AG09309 (cell line): Measurements from ENCODE around the gene FAM110C.

Source experiments
- DNase-seq: peaks from one replicate; pipeline ENCODE4 v3.0.0-alpha.2; 2010; ENCODE audit warnings: low read depth
- H3K4me3 ChIP-seq: 2 replicates; pipeline ENCODE4 v1.5.1; 2011; ENCODE audit warnings: mild to moderate bottlenecking, low read depth, low read length, moderate library complexity; ENCODE audit not compliant: control insufficient read depth
- CTCF ChIP-seq: IDR thresholded peaks from 2 replicates; pipeline ENCODE4 v1.5.1; 2011; ENCODE audit warnings: mild to moderate bottlenecking, low read depth, low read length, inconsistent platforms; ENCODE audit not compliant: insufficient read depth, control insufficient read depth; ENCODE audit errors: missing control alignments

The FAM110C gene

DNA sequence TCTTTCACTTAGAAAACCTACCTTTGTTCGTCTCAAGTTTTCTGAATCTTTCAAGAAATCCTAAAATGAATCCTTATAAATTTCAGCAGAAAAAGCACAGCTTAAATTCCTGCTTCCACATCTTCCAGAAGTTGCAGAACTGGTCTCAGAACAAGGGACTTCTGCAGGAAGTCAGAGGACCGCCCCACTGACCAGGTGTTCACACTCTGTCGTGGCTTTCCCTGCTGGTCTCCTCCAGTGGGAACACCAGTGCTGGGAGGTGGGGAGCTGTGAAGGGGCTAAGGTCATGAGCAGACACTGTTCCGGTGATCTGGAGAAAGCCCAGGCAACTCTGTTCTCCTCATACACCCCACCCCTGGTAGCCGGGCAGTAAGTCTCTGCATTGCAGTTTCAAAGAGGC, 3.5 kb downstream of the FAM110C start:
- TF ChIP-seq CTCF: no peak
- no peak overlapping the region for H3K4me3 ChIP-seq
- no peak for DNase-seq

DNA sequence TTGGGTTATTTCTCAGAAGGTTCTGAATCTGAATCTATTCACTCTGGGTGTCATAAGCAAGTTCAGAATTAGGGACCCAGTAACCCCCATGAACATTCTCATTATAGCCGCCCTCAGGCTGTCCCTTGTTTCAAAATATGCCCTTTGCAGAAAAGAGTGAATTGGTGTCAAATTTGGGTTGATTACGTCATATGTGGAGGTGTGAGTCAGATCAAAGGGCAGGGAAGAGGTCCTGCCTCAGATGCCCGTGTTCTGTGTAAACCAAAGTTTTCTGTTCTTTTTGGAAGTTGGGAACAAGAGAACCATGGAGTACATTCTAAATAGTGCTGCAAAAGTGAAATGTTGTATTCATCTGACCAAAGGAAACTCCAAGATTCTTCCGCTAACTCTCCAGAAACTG, 5.8 kb downstream of the FAM110C start:
- H3K4me3 ChIP-seq: no peak overlapping the region
- no peak for TF ChIP-seq CTCF
- DNase-seq: no peak

GRCh38 chr2:38155-38554, 8.2 kb downstream of the FAM110C start:
- DNase-seq: no peak
- no peak overlapping the region for H3K4me3 ChIP-seq
- no peak for TF ChIP-seq CTCF

GRCh38 chr2:36318-36717, 10.0 kb downstream of the FAM110C start:
- no peak for TF ChIP-seq CTCF
- DNase-seq: no peak

DNA sequence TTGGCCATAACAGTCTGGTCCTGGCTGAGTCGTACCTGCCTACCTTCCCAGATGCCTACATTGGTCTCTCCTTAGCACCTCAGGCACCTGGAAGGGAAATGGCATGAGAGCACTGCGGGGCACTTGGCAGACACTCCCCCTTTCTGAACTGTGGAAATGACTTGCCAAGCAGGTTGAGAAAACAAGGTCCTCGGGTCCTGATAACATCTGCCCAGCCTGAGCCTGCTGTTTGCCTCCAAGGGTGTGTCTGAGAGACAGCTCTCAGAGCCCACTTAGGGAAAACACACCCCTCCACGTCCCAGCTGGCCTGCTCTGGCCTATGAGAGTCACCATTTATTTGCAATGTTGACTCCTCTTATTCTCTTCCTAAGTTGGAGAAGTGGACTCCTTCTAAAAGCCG, 10.5 kb downstream of the FAM110C start:
- TF ChIP-seq CTCF: no peak
- no peak overlapping the region for H3K4me3 ChIP-seq
- DNase-seq: no peak

More at GRCh38 chr2:36318-36717, 10.0 kb downstream of the FAM110C start:
- H3K4me3 ChIP-seq: no peak overlapping the region

DNA sequence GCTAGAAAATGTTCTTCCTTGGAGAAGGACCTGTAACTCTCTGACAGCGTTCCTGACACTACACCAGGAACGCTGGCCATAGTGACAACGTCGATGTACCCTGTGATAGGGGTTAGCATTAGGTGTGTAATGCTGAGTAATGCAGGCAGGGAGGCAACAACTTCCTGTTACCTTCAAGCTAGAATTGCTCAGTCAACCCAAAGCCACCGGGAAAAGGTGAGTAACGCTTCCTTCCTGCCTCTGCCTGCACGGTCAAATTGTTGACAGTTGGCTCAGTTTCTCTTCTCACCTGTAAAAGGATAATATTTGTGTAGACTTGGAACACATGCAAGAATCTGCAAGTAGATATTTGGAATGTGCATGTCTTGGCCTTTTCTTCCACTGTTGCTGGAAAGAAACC, 12.7 kb downstream of the FAM110C start:
- no peak overlapping the region for H3K4me3 ChIP-seq
- no peak for TF ChIP-seq CTCF
- no peak for DNase-seq

DNA sequence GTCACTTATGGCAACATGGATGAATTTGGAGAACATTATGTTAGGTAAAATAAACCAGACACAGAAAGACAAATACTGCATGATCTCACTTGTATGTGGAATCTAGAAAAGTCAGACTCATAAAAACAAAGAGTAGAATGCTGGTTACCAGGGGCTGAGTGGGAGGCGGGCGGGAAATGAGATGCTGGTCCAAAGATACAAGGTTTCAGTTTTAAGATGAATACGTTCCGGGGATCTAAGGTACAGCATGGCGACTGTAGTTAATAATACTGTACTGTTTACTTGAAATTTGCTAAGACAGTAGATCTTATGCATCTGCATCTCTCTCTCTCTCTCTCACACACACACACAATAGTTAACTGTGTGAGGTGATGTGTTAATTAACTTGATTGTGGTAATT, 14.2 kb downstream of the FAM110C start:
- no peak for TF ChIP-seq CTCF
- DNase-seq: no peak
- H3K4me3 ChIP-seq: no peak overlapping the region
